ENCODE data around the gene DDX52.
"Not testable (repeated sequence)": the region's sequence is repeated elsewhere in the genome, so short reads cannot be mapped to it uniquely, and the experiment has no call there.

DNA sequence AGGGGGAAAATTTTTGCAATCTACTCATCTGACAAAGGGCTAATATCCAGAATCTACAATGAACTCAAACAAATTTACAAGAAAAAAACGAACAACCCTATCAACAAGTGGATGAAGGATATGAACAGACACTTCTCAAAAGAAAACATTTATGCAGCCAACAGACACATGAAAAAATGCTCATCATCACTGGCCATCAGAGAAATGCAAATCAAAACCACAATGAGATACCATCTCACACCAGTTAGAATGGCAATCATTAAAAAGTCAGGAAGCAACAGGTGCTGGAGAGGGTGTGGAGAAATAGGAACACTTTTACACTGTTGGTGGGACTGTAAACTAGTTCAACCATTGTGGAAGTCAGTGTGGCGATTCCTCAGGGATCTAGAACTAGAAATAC, 36.7 kb upstream of the DDX52 start:
- TF ChIP-seq, protein P1, sequence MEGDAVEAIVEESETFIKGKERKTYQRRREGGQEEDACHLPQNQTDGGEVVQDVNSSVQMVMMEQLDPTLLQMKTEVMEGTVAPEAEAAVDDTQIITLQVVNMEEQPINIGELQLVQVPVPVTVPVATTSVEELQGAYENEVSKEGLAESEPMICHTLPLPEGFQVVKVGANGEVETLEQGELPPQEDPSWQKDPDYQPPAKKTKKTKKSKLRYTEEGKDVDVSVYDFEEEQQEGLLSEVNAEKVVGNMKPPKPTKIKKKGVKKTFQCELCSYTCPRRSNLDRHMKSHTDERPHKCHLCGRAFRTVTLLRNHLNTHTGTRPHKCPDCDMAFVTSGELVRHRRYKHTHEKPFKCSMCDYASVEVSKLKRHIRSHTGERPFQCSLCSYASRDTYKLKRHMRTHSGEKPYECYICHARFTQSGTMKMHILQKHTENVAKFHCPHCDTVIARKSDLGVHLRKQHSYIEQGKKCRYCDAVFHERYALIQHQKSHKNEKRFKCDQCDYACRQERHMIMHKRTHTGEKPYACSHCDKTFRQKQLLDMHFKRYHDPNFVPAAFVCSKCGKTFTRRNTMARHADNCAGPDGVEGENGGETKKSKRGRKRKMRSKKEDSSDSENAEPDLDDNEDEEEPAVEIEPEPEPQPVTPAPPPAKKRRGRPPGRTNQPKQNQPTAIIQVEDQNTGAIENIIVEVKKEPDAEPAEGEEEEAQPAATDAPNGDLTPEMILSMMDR (IDR thresholded peaks at IDR 0.05 in 4 of 5, conservative IDR thresholded peaks at IDR 0.05 in 1 of 5): not testable (repeated sequence)
- TF ChIP-seq POLR2A (IDR thresholded peaks at IDR 0.05): not testable (repeated sequence)

All from gastrocnemius medialis (tissue), 4 donors.